HEK293 (cell line): ENCODE results near the gene REEP6.

ENCODE experiments used
- ZBTB21 ChIP-seq: fragments of 450-650 bp; formaldehyde crosslinking; IDR thresholded peaks from 2 replicates; pipeline ENCODE4 v1.5.1; 2017; ENCODE audit warnings: missing biosample characterization, missing genetic modification characterization
- ZFP41 ChIP-seq: fragments of 450-650 bp; formaldehyde crosslinking; IDR thresholded peaks from 2 replicates; pipeline ENCODE4 v1.5.1; 2016; ENCODE audit warnings: missing biosample characterization, missing genetic modification characterization, borderline replicate concordance
- ZNF274 ChIP-seq, 2 experiments: fragments of 200-500 bp in 1 of 2; fragments of 450-650 bp in 1 of 2; sonication (Bioruptor generic) in 1 of 2; formaldehyde crosslinking in 1 of 2; IDR thresholded peaks; 2 replicates each; pipeline versions ENCODE4 v1.5.1 to v1.6.1; 2014 to 2016; ENCODE audit warnings: borderline replicate concordance in 1 of 2, inconsistent platforms in 1 of 2, low read length in 1 of 2, missing biosample characterization in 1 of 2, missing genetic modification characterization in 1 of 2
- ZNF677 ChIP-seq: fragments of 450-650 bp; IDR thresholded peaks from 2 replicates; pipeline ENCODE4 v1.5.0; 2018; ENCODE audit warnings: missing biosample characterization, mild to moderate bottlenecking, missing genetic modification characterization, moderate library complexity
- ZNF707 ChIP-seq: fragments of 450-650 bp; formaldehyde crosslinking; IDR thresholded peaks from 2 replicates; pipeline ENCODE4 v1.5.1; 2016; ENCODE audit warnings: missing biosample characterization, missing genetic modification characterization
- ZNF830 ChIP-seq: fragments of 450-650 bp; IDR thresholded peaks from 2 replicates; pipeline ENCODE4 v1.5.0; 2018; ENCODE audit warnings: missing biosample characterization, missing genetic modification characterization, low read depth, mild to moderate bottlenecking, moderate library complexity
- ZSCAN30 ChIP-seq: fragments of 450-650 bp; IDR thresholded peaks from 2 replicates; pipeline ENCODE4 v1.5.1; 2018; ENCODE audit warnings: missing biosample characterization, mild to moderate bottlenecking, missing genetic modification characterization, moderate library complexity
- TF ChIP-seq, protein P1 (sequence below): fragments of 450-650 bp; formaldehyde crosslinking; IDR thresholded peaks from 2 replicates; pipeline ENCODE4 v1.5.1; 2016; ENCODE audit warnings: missing biosample characterization, missing genetic modification characterization
- TF ChIP-seq, protein P2 (sequence below): fragments of 450-650 bp; IDR thresholded peaks from 2 replicates; pipeline ENCODE4 v1.5.1; 2018; ENCODE audit warnings: missing biosample characterization, missing genetic modification characterization
- TF ChIP-seq, protein P3 (sequence below): IDR thresholded peaks from 2 replicates; pipeline ENCODE4 v1.6.1; 2011; ENCODE audit warnings: mild to moderate bottlenecking, low read depth, low read length, borderline replicate concordance

DNA sequence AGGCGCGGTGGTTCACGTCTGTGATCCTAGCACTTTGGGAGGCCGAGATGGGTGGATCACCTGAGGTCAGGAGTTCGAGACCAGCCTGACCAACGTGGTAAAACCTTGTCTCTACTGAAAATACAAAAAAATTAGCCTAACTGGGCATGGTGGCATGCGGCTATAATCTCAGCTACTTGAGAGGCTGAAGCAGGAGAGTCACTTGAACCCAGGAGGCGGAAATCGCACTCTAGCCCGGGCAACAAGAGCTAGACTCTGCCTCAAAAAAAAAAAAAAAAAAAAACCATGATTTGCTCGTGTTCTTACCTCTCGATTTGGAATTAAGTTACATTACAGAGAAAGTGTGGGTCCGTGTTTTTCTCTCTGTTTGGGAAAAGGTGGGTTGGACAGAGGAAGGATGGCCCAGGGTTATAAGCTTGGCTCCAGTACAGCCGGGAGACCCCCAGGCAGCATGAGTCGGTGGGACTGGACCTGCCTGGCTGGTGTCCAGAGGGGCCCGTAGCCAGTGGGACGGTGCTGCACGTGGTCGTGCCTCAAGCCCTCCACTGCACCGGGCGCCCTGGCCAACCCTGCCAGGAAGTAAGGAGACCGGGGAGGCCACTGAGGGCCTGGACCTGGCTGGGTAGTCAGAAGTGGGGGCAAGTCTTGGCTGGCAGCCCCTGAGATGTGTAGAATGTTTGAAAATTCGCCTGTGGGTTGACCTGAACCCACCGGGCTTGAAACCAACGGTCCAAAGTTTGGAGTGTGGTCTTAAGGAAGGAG, 49.1 kb upstream of the REEP6 start:
- TF ChIP-seq, protein P1, sequence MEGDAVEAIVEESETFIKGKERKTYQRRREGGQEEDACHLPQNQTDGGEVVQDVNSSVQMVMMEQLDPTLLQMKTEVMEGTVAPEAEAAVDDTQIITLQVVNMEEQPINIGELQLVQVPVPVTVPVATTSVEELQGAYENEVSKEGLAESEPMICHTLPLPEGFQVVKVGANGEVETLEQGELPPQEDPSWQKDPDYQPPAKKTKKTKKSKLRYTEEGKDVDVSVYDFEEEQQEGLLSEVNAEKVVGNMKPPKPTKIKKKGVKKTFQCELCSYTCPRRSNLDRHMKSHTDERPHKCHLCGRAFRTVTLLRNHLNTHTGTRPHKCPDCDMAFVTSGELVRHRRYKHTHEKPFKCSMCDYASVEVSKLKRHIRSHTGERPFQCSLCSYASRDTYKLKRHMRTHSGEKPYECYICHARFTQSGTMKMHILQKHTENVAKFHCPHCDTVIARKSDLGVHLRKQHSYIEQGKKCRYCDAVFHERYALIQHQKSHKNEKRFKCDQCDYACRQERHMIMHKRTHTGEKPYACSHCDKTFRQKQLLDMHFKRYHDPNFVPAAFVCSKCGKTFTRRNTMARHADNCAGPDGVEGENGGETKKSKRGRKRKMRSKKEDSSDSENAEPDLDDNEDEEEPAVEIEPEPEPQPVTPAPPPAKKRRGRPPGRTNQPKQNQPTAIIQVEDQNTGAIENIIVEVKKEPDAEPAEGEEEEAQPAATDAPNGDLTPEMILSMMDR = no peak
- no peak for TF ChIP-seq ZNF677 (tag by site-specific recombination)
- TF ChIP-seq ZFP41 (tag by site-specific recombination) = no peak
- TF ChIP-seq ZBTB21 (tag by site-specific recombination) = no peak
- TF ChIP-seq ZSCAN30 (tag by site-specific recombination) = peak; percentile 58; the same call in 1 of the 2 replicates
- TF ChIP-seq ZNF274 (IDR thresholded peaks at IDR 0.05; ENCODE audit: low read length) = no peak
- TF ChIP-seq ZNF274 (tag by site-specific recombination; IDR thresholded peaks at IDR 0.05; ENCODE audit: borderline replicate concordance) = no peak
- no peak for TF ChIP-seq ZNF707 (tag by site-specific recombination)
- TF ChIP-seq, protein P2, sequence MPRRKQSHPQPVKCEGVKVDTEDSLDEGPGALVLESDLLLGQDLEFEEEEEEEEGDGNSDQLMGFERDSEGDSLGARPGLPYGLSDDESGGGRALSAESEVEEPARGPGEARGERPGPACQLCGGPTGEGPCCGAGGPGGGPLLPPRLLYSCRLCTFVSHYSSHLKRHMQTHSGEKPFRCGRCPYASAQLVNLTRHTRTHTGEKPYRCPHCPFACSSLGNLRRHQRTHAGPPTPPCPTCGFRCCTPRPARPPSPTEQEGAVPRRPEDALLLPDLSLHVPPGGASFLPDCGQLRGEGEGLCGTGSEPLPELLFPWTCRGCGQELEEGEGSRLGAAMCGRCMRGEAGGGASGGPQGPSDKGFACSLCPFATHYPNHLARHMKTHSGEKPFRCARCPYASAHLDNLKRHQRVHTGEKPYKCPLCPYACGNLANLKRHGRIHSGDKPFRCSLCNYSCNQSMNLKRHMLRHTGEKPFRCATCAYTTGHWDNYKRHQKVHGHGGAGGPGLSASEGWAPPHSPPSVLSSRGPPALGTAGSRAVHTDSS (tag by site-specific recombination) = no peak
- TF ChIP-seq, protein P3, sequence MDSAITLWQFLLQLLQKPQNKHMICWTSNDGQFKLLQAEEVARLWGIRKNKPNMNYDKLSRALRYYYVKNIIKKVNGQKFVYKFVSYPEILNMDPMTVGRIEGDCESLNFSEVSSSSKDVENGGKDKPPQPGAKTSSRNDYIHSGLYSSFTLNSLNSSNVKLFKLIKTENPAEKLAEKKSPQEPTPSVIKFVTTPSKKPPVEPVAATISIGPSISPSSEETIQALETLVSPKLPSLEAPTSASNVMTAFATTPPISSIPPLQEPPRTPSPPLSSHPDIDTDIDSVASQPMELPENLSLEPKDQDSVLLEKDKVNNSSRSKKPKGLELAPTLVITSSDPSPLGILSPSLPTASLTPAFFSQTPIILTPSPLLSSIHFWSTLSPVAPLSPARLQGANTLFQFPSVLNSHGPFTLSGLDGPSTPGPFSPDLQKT = no peak
- TF ChIP-seq ZNF830 (tag by site-specific recombination) = no peak
